SKM-1 (cell line): ENCODE data around the gene OR10R2.

Source experiments
- DNase-seq: peaks from one replicate; lab custom pipeline; 2025; ENCODE audit not compliant: unreplicated experiment; lab: John Stamatoyannopoulos, UW

The OR10R2 gene, protein sequence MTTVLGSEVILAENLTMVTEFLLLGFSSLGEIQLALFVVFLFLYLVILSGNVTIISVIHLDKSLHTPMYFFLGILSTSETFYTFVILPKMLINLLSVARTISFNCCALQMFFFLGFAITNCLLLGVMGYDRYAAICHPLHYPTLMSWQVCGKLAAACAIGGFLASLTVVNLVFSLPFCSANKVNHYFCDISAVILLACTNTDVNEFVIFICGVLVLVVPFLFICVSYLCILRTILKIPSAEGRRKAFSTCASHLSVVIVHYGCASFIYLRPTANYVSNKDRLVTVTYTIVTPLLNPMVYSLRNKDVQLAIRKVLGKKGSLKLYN

DNA sequence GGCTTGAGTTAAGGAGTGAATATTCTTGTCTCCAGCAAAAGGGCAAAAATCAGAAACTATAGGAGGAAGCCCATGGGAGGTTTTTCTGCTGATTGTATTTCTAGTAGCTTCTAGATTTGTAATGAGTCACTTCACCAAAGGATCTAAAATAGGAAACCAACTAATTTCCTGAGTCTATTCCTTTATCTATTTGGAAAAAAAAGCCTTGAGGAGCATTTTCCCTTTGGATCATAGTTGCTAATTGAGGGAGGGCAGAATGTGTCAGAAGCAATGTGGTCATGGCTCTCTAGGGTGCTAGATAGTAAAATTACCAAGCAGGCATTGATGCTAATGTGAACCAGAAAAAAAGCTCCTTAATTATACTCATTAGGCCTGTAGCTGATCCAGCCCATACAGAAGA lies at the start of gene OR10R2:
Gene OR10R2 (plus strand): TSS at position 301 of the 400 bp plus-strand sequence. CDS start 106 bp downstream, outside the sequence.
- DNase-seq = no peak

DNA sequence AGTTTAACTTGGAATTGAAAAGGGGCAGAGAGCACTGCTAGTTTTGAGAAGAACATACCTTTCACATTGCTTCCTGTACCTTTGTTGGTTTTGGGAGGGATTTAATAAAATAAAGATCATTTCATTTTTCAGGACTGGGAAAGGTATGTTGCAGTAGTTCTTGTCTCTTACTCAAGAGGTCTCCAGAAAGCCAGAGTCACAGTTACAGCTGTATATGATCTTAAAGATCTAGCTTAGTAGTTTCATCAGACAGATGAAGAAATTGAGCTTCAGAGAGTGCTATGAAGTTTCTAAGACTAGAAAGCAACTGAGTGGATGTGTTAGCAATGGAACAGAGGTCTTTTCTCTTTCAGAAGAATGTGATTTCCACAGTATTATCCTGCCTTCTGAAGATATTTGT lies 47.0 kb upstream of the OR10R2 start:
- no peak for DNase-seq

DNA sequence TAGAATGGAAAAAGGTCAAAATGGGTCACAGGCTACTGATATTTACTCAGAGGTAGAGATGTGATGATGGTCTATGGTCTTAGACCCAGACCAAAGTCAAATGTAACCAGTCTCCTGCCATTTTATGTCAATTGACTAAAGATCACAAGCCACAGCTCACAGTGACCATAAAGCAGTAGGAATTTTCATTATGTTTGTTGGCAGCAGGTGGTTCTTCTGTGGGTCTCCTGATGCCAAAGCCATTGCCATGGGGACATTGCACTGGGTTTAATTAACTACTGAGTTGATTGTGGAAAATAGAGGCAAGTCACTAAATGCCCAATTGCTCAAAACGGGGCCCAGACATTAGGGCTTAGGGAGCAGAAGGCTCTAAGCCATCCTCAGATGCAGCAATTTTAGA lies 45.9 kb upstream of the OR10R2 start, which contains the start of gene OR10K2:
Gene OR10K2 (minus strand): TSS at position 101 of the 400 bp plus-strand sequence. CDS start 5,371 bp downstream, outside the sequence.
- no peak for DNase-seq

DNA sequence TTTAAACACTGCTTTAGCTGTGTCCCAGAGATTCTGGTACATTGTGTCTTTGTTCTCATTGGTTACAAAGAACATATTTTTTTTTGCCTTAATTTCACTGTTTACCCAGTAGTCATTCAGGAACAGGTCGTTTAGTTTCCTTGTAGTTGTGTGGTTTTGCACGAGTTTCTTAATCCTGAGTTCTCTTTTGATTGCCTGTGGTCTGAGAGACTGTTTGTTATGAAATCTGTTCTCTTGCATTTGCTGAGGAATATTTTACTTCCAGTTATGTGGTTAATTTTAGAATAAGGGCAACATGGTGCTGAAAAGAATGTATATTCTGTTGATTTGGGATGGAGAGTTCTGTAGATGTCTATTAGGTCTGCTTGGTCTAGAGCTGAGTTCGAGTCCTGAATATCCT lies 41.9 kb upstream of the OR10R2 start:
- DNase-seq = peak; percentile 81

DNA sequence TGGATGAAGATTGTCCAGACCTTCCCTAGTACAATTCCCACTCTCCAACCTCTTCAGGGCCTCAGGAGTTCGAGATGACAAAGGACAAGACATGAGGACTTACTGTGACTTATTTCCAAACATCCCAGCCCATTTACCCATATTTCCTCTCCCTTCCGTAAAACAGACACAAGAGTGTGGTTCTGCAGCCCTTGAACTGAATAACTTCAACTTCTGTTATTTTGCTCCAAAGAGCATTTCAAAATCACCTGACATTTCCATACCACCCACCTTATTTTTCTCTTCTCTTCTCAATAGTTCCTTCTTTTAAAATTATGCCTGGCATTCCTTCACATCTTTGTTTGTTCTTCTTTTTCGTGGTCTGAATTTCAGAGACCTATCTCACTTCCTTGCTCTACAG lies 37.3 kb upstream of the OR10R2 start:
- DNase-seq = peak; percentile 64

DNA sequence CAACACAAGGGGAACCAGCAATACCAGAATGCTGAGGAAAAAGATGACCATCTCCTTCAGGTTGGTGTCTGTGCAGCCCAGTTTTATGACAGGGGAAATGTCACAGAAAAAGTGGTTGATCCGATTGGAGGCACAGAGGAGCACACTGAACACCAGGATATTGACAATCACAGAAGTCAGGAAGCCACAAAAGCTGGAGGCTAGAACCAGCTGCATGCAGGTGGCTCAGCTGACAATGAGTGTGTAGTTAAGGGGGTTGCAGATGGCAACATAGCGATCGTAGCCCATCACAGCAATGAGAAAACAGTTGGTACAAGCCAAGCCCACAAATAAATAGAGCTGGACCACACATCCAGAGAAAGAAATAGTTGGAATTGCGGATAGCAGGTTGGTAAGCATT lies 26.6 kb upstream of the OR10R2 start:
- no peak for DNase-seq

DNA sequence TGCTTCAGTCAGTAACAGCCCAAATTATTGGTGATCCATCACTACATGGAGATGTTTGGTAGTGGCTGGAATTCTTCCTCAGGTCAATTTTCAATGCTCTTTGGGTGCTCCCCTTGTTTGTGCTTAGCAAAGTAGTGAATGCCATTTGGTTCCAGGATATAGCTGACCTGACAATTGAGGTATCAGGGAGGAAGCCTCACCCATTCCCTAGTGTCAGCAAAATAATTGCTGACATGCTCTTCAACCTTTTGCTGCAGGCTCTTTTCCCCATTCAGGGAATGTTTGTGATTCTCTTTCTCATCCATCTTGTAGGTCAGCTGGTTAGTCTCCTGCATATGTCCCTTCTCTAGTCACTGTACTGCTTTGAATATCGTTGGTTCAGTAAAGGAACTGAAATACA lies 17.5 kb upstream of the OR10R2 start:
- DNase-seq = no peak

DNA sequence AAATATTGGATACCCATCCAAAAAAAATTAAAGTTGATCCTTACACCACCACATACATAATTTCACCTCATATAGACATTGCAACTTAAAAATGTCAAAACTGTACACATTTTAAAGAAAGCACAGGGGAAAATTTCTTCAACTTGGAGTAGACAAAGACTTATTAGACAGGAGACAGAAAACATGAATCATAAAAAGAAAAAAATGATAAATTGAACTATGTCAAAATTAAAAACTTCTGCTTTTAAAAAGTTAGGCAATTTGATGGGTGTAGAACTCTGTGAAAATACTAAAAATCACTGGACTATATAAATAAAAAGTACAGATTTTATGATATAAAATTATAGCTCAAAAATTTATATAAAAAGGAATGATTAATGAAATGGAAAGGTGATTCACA lies 14.8 kb upstream of the OR10R2 start:
- DNase-seq = no peak

DNA sequence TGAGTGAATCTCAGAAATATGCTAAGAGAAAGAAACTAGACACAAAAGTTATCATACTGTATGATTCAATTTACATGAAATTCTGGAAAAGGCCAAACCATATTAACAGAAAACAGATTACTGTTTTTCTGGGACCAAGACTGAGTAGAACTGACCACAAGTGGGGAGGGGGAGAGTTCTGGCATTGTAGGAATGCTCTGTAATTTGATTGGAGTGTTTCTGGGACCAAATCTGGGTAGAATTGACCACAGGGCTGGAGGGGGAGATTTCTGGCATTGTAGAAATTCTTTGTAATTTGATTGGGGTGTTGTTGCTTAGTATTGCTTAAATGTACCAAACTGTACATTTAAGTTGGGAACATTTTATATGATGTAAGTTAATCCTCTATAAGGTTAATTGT lies 13.8 kb upstream of the OR10R2 start:
- no peak for DNase-seq

DNA sequence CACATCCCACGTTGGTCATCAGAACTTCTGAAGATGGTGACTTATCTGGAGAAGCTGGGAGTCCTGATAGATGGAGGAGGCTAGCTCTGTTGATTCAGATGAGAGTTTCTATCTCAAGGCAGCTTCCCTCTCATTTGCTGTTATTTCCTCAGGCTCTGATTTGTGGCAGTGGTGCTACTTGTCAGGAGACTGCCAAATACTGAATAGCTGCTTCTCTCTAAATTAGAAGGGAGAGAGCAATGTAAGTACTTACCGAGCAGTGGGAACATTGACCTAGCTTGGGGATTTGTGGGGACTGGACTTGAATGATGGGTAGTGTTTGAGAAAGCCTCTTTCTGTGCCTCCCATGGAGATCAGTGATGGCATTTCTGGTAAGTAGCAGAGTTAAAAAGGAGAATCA lies 10.5 kb upstream of the OR10R2 start, which contains the start of gene OR10K1:
Gene OR10K1 (plus strand): TSS at position 301 of the 400 bp plus-strand sequence. CDS start 3,728 bp downstream, outside the sequence.
- no peak for DNase-seq

DNA sequence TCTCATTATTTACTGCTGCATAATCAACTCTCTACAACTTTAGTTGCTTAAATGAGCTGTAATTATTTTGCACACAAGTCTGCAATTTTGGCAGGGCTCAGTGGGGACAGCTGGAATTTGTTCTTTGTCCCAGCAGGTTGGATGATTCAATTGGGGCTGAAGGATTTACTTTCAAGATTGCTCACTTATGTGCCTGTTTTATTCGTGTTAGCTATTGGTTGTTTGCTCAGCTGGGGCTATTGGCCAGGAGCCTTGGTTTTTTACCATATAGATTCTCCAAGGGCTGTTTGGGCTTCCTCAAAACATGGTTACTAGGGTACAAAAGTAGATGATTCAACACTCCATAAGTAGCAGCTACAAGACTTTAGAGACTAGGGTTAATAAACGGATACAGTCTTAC lies 13.4 kb downstream of the OR10R2 start:
- no peak for DNase-seq

DNA sequence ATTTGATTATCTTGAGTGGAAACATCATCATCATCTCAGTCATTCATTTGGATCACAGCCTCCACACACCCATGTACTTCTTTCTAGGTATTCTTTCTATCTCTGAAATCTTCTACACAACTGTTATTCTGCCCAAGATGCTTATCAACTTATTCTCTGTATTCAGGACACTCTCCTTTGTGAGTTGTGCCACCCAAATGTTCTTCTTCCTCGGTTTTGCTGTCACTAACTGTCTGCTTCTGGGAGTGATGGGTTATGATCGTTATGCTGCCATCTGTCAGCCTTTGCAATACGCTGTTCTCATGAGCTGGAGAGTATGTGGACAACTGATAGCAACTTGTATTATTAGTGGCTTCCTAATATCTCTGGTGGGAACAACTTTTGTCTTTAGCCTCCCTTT lies 19.3 kb downstream of the OR10R2 start:
- no peak for DNase-seq

DNA sequence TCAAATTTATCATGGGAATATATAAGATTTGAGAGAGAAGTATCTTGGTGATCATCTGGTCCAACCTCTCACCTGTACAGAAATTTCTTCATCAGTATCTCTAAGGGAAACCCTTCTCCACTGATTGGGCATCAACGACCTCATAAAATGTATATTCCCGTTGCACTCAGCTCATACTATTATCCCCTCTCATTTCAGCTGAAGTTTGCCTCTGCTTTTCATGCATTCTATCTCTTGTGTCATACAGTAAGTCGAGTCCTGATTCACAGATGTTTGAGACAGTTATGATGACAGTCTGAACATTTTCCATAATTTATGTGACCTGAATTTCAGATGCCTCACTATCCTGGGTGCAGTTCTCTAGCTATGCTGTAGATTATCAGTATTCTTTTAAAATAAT lies 21.0 kb downstream of the OR10R2 start:
- DNase-seq = no peak

DNA sequence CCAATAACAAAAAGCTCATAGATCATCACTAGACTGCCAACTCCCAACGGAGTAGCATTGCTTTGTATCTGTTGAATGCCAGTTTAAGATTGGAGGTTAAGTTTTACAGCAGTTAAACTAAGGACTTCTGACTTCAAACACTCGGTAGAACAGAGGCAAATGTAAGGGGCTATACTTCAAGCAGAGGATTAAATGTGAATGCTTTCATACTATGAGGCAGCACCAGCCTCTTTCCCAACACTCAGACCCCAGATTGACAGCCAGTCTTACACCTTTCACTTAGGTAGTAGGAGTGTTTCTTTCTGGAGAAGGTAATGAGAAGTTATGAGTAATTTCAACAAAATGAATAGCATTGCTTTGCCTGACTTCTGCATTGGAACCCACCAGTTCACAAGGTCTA lies 22.8 kb downstream of the OR10R2 start:
- DNase-seq = no peak

DNA sequence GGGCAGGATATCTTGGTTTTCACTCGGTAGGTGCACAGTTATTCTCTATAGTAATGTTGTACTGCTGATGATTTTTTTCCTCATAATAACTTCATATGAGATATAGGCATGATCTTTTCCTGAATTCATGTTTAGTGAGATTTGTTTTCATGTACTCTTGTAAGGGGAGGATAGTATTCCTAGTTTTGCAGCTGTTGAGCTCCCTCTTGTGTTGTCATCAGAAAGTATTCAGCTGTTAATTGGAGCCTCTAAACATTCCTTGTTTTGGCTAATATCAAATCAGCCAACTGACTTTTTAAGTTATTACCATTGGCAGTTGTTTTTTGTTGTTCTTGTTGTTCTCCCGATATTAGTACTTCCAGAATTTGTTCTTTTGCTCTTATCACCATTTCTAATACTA lies 24.4 kb downstream of the OR10R2 start:
- DNase-seq = peak; percentile 36

DNA sequence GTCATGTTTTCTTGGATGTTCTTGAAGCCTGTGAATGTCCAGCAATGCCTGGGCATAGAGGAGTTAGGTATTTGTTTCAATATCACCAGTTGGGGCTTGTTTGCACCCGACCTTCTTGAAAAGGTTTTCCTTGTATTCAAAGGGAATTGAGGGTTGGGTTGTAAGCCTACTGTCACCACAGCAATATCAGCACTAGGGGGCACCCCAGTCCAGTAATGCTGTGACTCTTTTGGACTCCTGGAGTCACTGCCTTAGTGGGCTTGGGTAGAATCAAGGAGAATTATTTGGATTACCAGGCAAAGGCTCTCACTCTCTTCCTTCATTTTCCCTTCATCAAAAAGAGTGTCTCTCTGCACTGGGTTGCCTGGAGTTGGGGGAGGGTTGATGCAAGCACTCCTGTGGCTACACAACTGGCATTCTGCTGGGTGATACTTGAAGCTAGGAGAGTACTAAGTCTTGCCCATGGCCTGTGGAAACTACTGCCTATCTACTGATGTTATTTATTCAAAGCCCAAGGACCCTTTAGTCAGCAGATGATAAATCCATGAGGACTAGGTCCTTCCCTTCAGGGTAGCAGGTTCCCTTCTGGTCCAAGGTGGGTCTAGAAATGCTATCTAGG lies 34.5 kb downstream of the OR10R2 start:
- DNase-seq = peak; percentile 31

DNA sequence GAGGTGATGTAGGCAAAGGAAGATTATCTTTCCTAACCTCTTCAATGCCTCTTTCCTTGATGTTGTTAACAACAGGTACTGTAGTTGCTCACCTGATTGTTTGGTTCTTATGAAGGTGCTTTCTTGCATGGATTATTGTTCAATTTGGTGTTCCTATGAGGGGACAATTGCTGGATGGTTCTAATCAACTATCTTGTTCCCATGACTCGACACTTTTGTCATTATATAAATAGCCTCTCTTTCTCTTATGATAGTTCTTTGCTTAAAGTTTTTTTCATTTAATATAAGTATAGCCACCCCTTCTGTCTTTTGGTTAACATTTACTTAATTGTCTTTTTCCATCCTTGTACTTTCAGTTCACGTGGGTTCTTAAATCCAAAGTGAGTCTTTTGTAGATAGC lies 35.5 kb downstream of the OR10R2 start:
- no peak for DNase-seq

DNA sequence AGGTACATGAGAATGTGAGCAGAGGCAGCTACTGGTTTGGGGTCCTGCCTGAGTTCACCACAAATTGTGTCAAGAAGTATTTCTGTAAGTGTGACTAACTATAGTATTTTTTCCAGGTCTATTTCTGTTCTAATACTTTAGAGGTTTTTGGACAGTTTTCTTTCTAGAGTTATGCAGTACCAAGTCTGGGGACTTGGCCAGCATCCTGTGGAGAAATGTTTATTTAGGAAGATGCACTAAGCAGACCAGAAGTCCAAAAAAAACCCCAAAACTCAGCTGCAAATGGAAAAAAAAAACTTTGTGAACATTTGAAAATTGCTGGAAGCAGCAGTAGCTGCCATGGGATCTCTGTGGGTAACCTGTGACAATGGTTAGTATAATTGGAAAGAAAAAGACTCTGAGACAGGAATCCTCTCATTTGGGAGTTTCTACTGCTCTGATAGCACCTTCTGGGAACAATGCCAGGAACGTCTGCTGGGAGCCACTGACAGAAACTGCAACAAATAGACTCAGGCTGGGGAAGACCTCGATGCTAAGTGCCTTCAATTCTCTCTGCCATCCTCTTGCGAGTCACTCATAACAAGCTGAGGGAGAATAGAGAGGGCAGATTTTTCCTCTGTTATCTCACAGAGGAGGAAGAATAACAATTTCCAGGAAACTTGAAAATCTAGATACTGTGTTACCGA lies 37.6 kb downstream of the OR10R2 start:
- DNase-seq = no peak

DNA sequence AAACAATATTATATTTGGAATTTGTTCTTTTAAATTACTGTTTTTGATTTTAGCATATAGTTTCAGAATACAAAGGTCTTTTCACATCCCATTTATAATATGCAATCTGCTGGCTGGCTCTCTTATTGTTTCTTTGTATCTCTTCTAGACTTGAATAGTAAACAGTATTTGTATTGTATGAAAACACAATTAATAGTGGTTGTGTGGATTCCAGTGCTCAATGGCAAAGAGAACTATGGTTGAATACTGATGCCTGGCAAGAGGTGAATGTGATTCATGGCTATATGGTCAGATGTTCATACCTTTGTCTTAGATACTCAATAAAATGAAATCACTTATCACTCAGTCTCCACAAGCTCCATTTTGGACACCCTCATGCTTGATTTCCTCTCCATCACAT lies 44.9 kb downstream of the OR10R2 start:
- no peak for DNase-seq

DNA sequence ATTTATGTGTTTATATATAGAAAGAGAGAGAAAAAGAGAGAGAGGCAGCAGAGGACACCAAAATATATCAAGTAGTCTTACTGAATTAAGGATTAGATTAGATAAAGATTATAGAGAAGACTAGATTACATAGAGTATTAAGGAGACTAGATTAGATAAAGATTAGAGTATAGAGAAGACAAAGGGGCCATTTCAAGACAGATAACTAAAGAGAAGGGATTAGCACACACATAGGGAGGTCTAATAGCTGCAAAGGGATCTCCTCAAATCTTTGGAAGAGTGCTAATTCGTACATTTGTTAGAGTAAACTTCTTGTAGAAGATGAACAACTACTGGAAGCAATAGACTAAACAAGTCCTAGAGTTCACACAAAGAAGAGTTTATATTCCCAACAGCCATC lies 48.0 kb downstream of the OR10R2 start:
- no peak for DNase-seq

DNA sequence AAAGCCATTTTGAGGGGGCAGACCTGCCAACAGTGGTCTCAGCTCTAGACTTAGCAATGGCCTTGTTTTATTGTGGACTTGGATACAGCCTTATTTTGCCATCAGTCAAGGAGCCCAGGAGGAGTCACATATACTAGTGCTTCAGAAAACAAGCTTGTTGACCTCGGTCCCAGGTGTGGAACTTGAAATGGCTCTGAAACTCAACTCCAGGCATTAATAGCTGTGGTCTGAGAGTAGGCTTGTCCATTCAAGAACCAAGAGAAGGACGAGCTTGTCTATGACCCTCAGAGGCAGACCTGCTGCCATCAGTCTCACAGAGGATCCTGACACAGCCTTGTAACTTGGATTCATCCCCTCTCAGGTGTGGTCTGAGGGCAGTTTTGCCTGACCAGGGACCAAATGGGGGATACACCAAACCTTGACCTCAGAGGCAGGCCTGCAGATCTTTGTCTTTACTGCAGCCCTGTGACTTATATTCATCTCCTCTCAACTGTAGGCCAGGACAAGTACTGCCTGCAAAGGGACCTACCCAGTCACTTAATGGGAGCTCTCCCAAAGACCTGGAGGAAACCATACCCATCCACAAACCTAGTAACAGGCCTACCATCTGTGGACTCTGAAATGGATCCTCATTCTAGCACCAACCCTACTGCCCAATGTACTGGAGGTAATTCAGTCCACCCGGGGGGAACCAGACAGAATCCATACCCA lies 49.1 kb downstream of the OR10R2 start:
- no peak for DNase-seq
